B cell (primary cell): ENCODE data around the gene ACTL8.

ENCODE experiments used
- EZH2 ChIP-seq: IDR thresholded peaks from 2 replicates; pipeline ENCODE4 v1.6.1; 2012; ENCODE audit warnings: borderline replicate concordance, low read depth, mild to moderate bottlenecking, moderate library complexity, low read length; ENCODE audit not compliant: insufficient read depth, poor library complexity, severe bottlenecking
- TF ChIP-seq, protein P1 (sequence below): fragments of 200-600 bp; IDR thresholded peaks from one replicate; pipeline ENCODE4 v1.8.0; 2022; ENCODE audit warnings: antibody characterized with exemption, mild to moderate bottlenecking

DNA sequence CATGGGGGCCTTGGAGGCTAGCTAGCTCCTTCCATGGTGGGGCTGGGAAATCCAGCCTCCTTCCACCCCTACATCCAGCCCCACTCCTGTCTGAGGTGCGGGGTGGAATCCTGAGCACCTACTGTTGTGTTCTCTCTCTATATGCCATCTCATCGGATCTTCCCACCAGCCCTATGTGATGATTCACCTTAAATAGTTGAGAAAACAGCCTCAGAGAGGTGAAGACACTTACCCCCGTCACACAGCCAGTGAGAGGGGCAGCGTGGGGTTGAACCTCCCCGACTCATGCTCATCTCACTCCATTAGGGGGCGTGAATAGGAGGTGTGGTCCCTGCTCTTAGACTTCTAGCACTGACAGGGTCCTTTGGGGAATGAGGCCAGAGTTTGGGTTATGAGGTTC is 31.0 kb upstream of the ACTL8 start:
- TF ChIP-seq, protein P1, sequence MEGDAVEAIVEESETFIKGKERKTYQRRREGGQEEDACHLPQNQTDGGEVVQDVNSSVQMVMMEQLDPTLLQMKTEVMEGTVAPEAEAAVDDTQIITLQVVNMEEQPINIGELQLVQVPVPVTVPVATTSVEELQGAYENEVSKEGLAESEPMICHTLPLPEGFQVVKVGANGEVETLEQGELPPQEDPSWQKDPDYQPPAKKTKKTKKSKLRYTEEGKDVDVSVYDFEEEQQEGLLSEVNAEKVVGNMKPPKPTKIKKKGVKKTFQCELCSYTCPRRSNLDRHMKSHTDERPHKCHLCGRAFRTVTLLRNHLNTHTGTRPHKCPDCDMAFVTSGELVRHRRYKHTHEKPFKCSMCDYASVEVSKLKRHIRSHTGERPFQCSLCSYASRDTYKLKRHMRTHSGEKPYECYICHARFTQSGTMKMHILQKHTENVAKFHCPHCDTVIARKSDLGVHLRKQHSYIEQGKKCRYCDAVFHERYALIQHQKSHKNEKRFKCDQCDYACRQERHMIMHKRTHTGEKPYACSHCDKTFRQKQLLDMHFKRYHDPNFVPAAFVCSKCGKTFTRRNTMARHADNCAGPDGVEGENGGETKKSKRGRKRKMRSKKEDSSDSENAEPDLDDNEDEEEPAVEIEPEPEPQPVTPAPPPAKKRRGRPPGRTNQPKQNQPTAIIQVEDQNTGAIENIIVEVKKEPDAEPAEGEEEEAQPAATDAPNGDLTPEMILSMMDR = no peak
- TF ChIP-seq EZH2 = no peak
